K562 (cell line): ENCODE results near the gene RPH3AL. TPM values are rescaled to one million over a fixed set of nuclear protein-coding genes. Genes with fewer than 3 reads are reported as not detected.
A peak's percentile ranks its signal among the peaks of the same experiment; 100 is the strongest.

Source experiments
- HNRNPK ChIP-seq: fragments of 200-400 bp; formaldehyde crosslinking; IDR thresholded peaks from one replicate; pipeline ENCODE4 v1.6.1; 2018; ENCODE audit warnings: mild to moderate bottlenecking, low read depth, low read length; ENCODE audit not compliant: poor library complexity, severe bottlenecking
- MAZ ChIP-seq, 2 experiments: fragments of 450-650 bp in 1 of 2; sonication (generic) in 1 of 2; formaldehyde crosslinking; IDR thresholded peaks in 1 of 2; conservative IDR thresholded peaks in 1 of 2; 2 replicates each; pipeline versions ENCODE4 v1.4.0 to v1.5.0; 2020; ENCODE audit warnings: mild to moderate bottlenecking in 1 of 2, missing genetic modification reagents in 1 of 2
- NRF1 ChIP-seq, 2 experiments: fragments of 450-650 bp; IDR thresholded peaks in 1 of 2; conservative IDR thresholded peaks in 1 of 2; 2 replicates each; pipeline ENCODE4 v1.6.1; 2014; ENCODE audit warnings: mild to moderate bottlenecking in 2 of 2
- ZBTB11 ChIP-seq, 3 experiments: fragments of 200-800 bp in 1 of 3; fragments of 250-450 bp in 1 of 3; fragments of 450-650 bp in 1 of 3; sonication (Bioruptor Pico) in 1 of 3; sonication (Bioruptor generic) in 1 of 3; formaldehyde crosslinking in 1 of 3; IDR thresholded peaks; 2 replicates each; pipeline versions ENCODE4 v1.6.1 to v1.8.0; 2016 to 2022; ENCODE audit warnings: mild to moderate bottlenecking in 2 of 3, missing genetic modification characterization in 2 of 3, missing compliant biosample characterization in 1 of 3, moderate library complexity in 1 of 3
- ZNF12 ChIP-seq: sonication (generic); formaldehyde crosslinking; IDR thresholded peaks from 2 replicates; pipeline ENCODE4 v1.4.0; 2020; ENCODE audit warnings: mild to moderate bottlenecking, missing genetic modification reagents
- polyA plus RNA-seq, 8 experiments: library from polyadenylated mRNA; depleted of rRNA in 4 of 8; stranded (reverse) in 5 of 8; unstranded in 3 of 8; fragments of >200 nt; fragmentation: Nextera tagmentation in 2 of 8; fragmentation: Illumina TruSeq in 1 of 8; extraction: Ambion mirVana in 2 of 8; extraction: Trizol in 1 of 8; gene quantifications; 2 replicates each; pipeline versions ENCODE4 v1.2.1 to v1.2.3, GENCODE V29; 2011 to 2014; ENCODE audit warnings: inconsistent platforms in 1 of 8, missing spikeins in 1 of 8
- total RNA-seq, 7 experiments: library from RNA; depleted of rRNA in 6 of 7; stranded (reverse); fragments of >200 nt in 6 of 7; fragmentation: Illumina TruSeq in 2 of 7; extraction: Trizol in 2 of 7; gene quantifications; 2 replicates each; pipeline versions ENCODE4 v1.2.1 to v1.2.3, GENCODE V29; 2011 to 2021; ENCODE audit warnings: low replicate concordance in 1 of 7

RPH3AL gene
- total and polyA plus RNA-seq, 9 of the 15 experiments (the other 6 are each of a cell fraction or from before 2014, with no cell fraction given) = 0.18 to 1.7 (median 0.39) TPM

GRCh38 chr17:332558-333322 lies 19.9 kb downstream of the RPH3AL start (continued):
- 0 out of 6 replicates have a peak, but pooled peaks of 1 of the 3 experiments have one; percentile 19 for TF ChIP-seq ZBTB11 (CRISPR knock-in tag; IDR thresholded peaks at IDR 0.05)
- TF ChIP-seq NRF1 (conservative IDR thresholded peaks at IDR 0.05 in 1 of 2, IDR thresholded peaks at IDR 0.05 in 1 of 2) = peak; percentile 37 to 40; a peak in 1 of 4 replicates
- TF ChIP-seq HNRNPK = no peak
- TF ChIP-seq MAZ (CRISPR knock-in tag; conservative IDR thresholded peaks at IDR 0.05 in 1 of 2, IDR thresholded peaks at IDR 0.05 in 1 of 2) = no peak
- no peak for TF ChIP-seq ZNF12 (CRISPR knock-in tag)
